H1 (cell line): Measurements from ENCODE around the gene CLIC1. TPM values are rescaled to one million over a fixed set of nuclear protein-coding genes. Genes with fewer than 3 reads are reported as not detected.

Experiments
- CTCF ChIA-PET: fragments of 300-600 bp; sonication (Branson Sonifier 250); formaldehyde crosslinking; loops from one replicate; lab custom pipeline; 2021; ENCODE audit not compliant: partially characterized antibody; lab: Charles Lee
- POLR2A ChIA-PET: fragments of 300-600 bp; sonication (Branson Sonifier 250); formaldehyde crosslinking; loops from one replicate; lab custom pipeline; 2021; ENCODE audit warnings: inconsistent platforms; ENCODE audit not compliant: partially characterized antibody; lab: Charles Lee
- DNase-seq, 2 experiments: peaks; one replicate each; pipeline versions ENCODE4 v3.0.0 to v3.0.0-alpha.2; 2010 to 2022; ENCODE audit warnings: low spot score in 2 of 2, low read depth in 1 of 2, mixed read lengths in 1 of 2
- FAIRE-seq: peaks from 2 replicates; lab custom pipeline; 2011; peaks lifted over from hg19 to GRCh38; lab: Jason Lieb, UNC
- H2AFZ ChIP-seq: 2 replicates; pipeline ENCODE4 v1.8.1; 2012; ENCODE audit warnings: low read length, inconsistent platforms
- H2AK5ac ChIP-seq: 2 replicates; pipeline ENCODE4 v1.6.1; 2013; ENCODE audit warnings: low read depth, low read length
- H2BK120ac ChIP-seq: replicated peaks from 2 replicates; pipeline ENCODE3; 2013; ENCODE audit warnings: low read depth, low read length, inconsistent platforms
- H2BK12ac ChIP-seq: 2 replicates; pipeline ENCODE4 v1.6.1; 2013; ENCODE audit warnings: low read depth, low read length
- H2BK15ac ChIP-seq: 2 replicates; pipeline ENCODE4 v1.6.1; 2013; ENCODE audit warnings: low read length
- H2BK20ac ChIP-seq: 2 replicates; pipeline ENCODE4 v1.6.1; 2013; ENCODE audit warnings: low read length
- H2BK5ac ChIP-seq: 2 replicates; pipeline ENCODE4 v1.6.1; 2013; ENCODE audit warnings: low read depth, low read length
- H3K14ac ChIP-seq: 2 replicates; pipeline ENCODE4 v1.6.1; 2013; ENCODE audit warnings: inconsistent platforms; ENCODE audit not compliant: insufficient read length
- H3K18ac ChIP-seq: 2 replicates; pipeline ENCODE4 v1.6.1; 2013; ENCODE audit warnings: low read length; ENCODE audit errors: extremely low read depth
- H3K23ac ChIP-seq: 2 replicates; pipeline ENCODE4 v1.6.1; 2013; ENCODE audit warnings: inconsistent platforms; ENCODE audit not compliant: insufficient read length
- H3K23me2 ChIP-seq: 2 replicates; pipeline ENCODE4 v1.6.1; 2013; ENCODE audit warnings: low read depth, low read length
- H3K27ac ChIP-seq: 2 replicates; pipeline ENCODE4 v1.6.1; 2011; ENCODE audit warnings: low read depth, low read length, inconsistent platforms
- H3K27me3 ChIP-seq, 4 experiments: replicated peaks in 1 of 4; 1 replicate in 1 of 4; 2 replicates in 3 of 4; pipeline versions ENCODE4 v1.6.1 to v1.8.1; 2011 to 2013; ENCODE audit warnings: low read length in 3 of 4, mild to moderate bottlenecking in 3 of 4, inconsistent platforms in 2 of 4, mixed read lengths in 2 of 4, moderate library complexity in 1 of 4; ENCODE audit not compliant: control insufficient read depth in 3 of 4, insufficient read depth in 3 of 4; ENCODE audit errors: extremely low read depth in 1 of 4
- H3K36me3 ChIP-seq, 4 experiments: 2 replicates each; pipeline versions ENCODE4 v1.6.1 to v1.8.1; 2011 to 2013; ENCODE audit warnings: mild to moderate bottlenecking in 4 of 4, low read length in 3 of 4, moderate library complexity in 2 of 4, control low read depth in 1 of 4, inconsistent platforms in 1 of 4; ENCODE audit not compliant: insufficient read depth in 4 of 4, control insufficient read depth in 2 of 4
- H3K4ac ChIP-seq: replicated peaks from 2 replicates; pipeline ENCODE3; 2013; ENCODE audit warnings: low read length, low read depth, mixed read lengths, inconsistent platforms; ENCODE audit not compliant: insufficient read length
- H3K4me1 ChIP-seq, 4 experiments: replicated peaks in 1 of 4; 1 replicate in 1 of 4; 2 replicates in 3 of 4; pipeline versions ENCODE4 v1.6.1 to v1.8.1; 2011 to 2013; ENCODE audit warnings: low read length in 3 of 4, inconsistent platforms in 2 of 4, mixed read lengths in 1 of 4; ENCODE audit not compliant: insufficient read depth in 4 of 4, control insufficient read depth in 3 of 4
- H3K4me2 ChIP-seq, 2 experiments: 2 replicates each; pipeline versions ENCODE4 v1.6.1 to v1.8.1; 2011 to 2013; ENCODE audit warnings: low read depth in 2 of 2, low read length in 2 of 2, control low read depth in 1 of 2, inconsistent platforms in 1 of 2, mild to moderate bottlenecking in 1 of 2; ENCODE audit not compliant: insufficient read depth in 1 of 2
- H3K4me3 ChIP-seq, 4 experiments: fragments of 200-600, 300-600 bp in 1 of 4; sonication (generic), shearing (Covaris generic), sonication (Bioruptor Twin) in 1 of 4; 2 replicates each; pipeline versions ENCODE4 v1.5.1 to v1.8.1; 2011 to 2016; ENCODE audit warnings: low read length in 4 of 4, low read depth in 3 of 4, control low read depth in 2 of 4, inconsistent platforms in 2 of 4, mild to moderate bottlenecking in 2 of 4, mixed read lengths in 1 of 4, moderate library complexity in 1 of 4; ENCODE audit not compliant: insufficient read depth in 2 of 4; ENCODE audit errors: extremely low read depth in 1 of 4
- H3K56ac ChIP-seq: replicated peaks from 2 replicates; pipeline ENCODE3; 2013; ENCODE audit warnings: low read depth, mild to moderate bottlenecking, mixed read lengths, low read length, inconsistent platforms; ENCODE audit not compliant: insufficient read length
- H3K79me1 ChIP-seq: 2 replicates; pipeline ENCODE4 v1.6.1; 2013; ENCODE audit warnings: low read depth, low read length, control low read depth
- H3K79me2 ChIP-seq, 2 experiments: 2 replicates each; pipeline versions ENCODE4 v1.6.1 to v1.8.1; 2012 to 2013; ENCODE audit warnings: low read length in 2 of 2, mild to moderate bottlenecking in 2 of 2, inconsistent platforms in 1 of 2; ENCODE audit not compliant: insufficient read depth in 2 of 2, control insufficient read depth in 1 of 2
- H3K9ac ChIP-seq, 4 experiments: replicated peaks in 1 of 4; 1 replicate in 1 of 4; 2 replicates in 3 of 4; pipeline versions ENCODE4 v1.6.1 to v1.8.1; 2011 to 2013; ENCODE audit warnings: low read depth in 3 of 4, low read length in 3 of 4, control low read depth in 2 of 4, mild to moderate bottlenecking in 2 of 4, moderate library complexity in 2 of 4, inconsistent platforms in 1 of 4; ENCODE audit errors: extremely low read depth in 1 of 4
- H3K9me3 ChIP-seq, 2 experiments: 2 replicates each; pipeline versions ENCODE4 v1.6.1 to v1.8.1; 2012 to 2013; ENCODE audit warnings: mild to moderate bottlenecking in 2 of 2, moderate library complexity in 2 of 2, control low read depth in 1 of 2, inconsistent platforms in 1 of 2, low read depth in 1 of 2, low read length in 1 of 2, mixed read lengths in 1 of 2; ENCODE audit not compliant: insufficient read depth in 2 of 2
- H4K20me1 ChIP-seq, 2 experiments: replicated peaks in 1 of 2; 2 replicates each; pipeline versions ENCODE3 to v1.8.1; 2011 to 2013; ENCODE audit warnings: inconsistent platforms in 2 of 2, low read length in 2 of 2, mild to moderate bottlenecking in 1 of 2; ENCODE audit not compliant: insufficient read depth in 2 of 2, control insufficient read depth in 1 of 2
- H4K5ac ChIP-seq: 2 replicates; pipeline ENCODE4 v1.6.1; 2013; ENCODE audit warnings: low read length, low read depth, mixed read lengths, inconsistent platforms; ENCODE audit not compliant: insufficient read length
- H4K8ac ChIP-seq: 2 replicates; pipeline ENCODE4 v1.8.0; 2013; ENCODE audit warnings: mild to moderate bottlenecking, moderate library complexity, low read length, inconsistent platforms; ENCODE audit not compliant: insufficient read depth; ENCODE audit errors: extremely low read depth
- H4K91ac ChIP-seq: replicated peaks from 2 replicates; pipeline ENCODE3; 2013; ENCODE audit warnings: low read length, mixed read lengths, inconsistent platforms; ENCODE audit not compliant: insufficient read length
- RAD21 ChIP-seq, 2 experiments: IDR thresholded peaks in 1 of 2; conservative IDR thresholded peaks in 1 of 2; 2 replicates each; pipeline ENCODE4 v1.6.1; 2011; ENCODE audit warnings: low read depth in 2 of 2, low read length in 2 of 2, improper control_type of control experiment in 1 of 2, inconsistent platforms in 1 of 2, mild to moderate bottlenecking in 1 of 2, moderate library complexity in 1 of 2
- RXRA ChIP-seq: IDR thresholded peaks from 2 replicates; pipeline ENCODE4 v1.6.1; 2011; ENCODE audit warnings: low read depth, mild to moderate bottlenecking, low read length, moderate library complexity; ENCODE audit not compliant: insufficient read depth
- WGBS, 2 experiments: shearing (Covaris generic) in 1 of 2; methylation state at CpG; one replicate each; pipeline versions ENCODE4 v1.1.6 to v1.1.7; 2013 to 2015; ENCODE audit warnings: low lambda C conversion rate in 2 of 2, mixed read lengths in 2 of 2, inconsistent platforms in 1 of 2, low coverage in 1 of 2, missing lambda C conversion rate in 1 of 2; ENCODE audit not compliant: insufficient replicate concordance in 2 of 2, insufficient coverage in 1 of 2, insufficient read length in 1 of 2; ENCODE audit errors: extremely low coverage in 1 of 2, missing lambda C conversion rate in 1 of 2; 5-methylcytosine and 5-hydroxymethylcytosine counted together
- polyA plus RNA-seq, 7 experiments: library from polyadenylated mRNA; depleted of rRNA in 3 of 7; stranded (reverse) in 5 of 7; unstranded in 2 of 7; fragments of >200 nt in 5 of 7; fragments of 200-250 nt in 2 of 7; gene quantifications; 1 replicate in 5 of 7; 2 replicates in 1 of 7; 4 replicates in 1 of 7; pipeline versions ENCODE4 v1.2.1 to v1.2.3, GENCODE V29; 2011 to 2013; ENCODE audit warnings: missing spikeins in 2 of 7, mixed read lengths in 2 of 7
- total RNA-seq: library from RNA; stranded (reverse); fragmentation: NEBNext Ultra II Directional; extraction: Animal tissue kit (Norgen Biotek cat#: 25700); gene quantifications from 2 replicates; pipeline ENCODE4 v1.2.1, GENCODE V29; 2021
- TF ChIP-seq, protein P1 (sequence below): IDR thresholded peaks from 2 replicates; pipeline ENCODE4 v1.6.1; 2012; ENCODE audit warnings: inconsistent platforms
- TF ChIP-seq, protein P2 (sequence below), 3 experiments: IDR thresholded peaks; 1 replicate in 2 of 3; 2 replicates in 1 of 3; pipeline versions ENCODE4 v1.5.1 to v1.6.1; 2011; ENCODE audit warnings: low read length in 3 of 3, mild to moderate bottlenecking in 3 of 3, inconsistent platforms in 2 of 3, low read depth in 1 of 3, moderate library complexity in 1 of 3; ENCODE audit not compliant: insufficient read depth in 1 of 3; ENCODE audit errors: control extremely low read depth in 1 of 3

CLIC1 gene
- total and polyA plus RNA-seq, 2 of the 8 experiments (the other 6 are each of a cell fraction or from before 2014, with no cell fraction given) = 250 to 277 TPM

DNA sequence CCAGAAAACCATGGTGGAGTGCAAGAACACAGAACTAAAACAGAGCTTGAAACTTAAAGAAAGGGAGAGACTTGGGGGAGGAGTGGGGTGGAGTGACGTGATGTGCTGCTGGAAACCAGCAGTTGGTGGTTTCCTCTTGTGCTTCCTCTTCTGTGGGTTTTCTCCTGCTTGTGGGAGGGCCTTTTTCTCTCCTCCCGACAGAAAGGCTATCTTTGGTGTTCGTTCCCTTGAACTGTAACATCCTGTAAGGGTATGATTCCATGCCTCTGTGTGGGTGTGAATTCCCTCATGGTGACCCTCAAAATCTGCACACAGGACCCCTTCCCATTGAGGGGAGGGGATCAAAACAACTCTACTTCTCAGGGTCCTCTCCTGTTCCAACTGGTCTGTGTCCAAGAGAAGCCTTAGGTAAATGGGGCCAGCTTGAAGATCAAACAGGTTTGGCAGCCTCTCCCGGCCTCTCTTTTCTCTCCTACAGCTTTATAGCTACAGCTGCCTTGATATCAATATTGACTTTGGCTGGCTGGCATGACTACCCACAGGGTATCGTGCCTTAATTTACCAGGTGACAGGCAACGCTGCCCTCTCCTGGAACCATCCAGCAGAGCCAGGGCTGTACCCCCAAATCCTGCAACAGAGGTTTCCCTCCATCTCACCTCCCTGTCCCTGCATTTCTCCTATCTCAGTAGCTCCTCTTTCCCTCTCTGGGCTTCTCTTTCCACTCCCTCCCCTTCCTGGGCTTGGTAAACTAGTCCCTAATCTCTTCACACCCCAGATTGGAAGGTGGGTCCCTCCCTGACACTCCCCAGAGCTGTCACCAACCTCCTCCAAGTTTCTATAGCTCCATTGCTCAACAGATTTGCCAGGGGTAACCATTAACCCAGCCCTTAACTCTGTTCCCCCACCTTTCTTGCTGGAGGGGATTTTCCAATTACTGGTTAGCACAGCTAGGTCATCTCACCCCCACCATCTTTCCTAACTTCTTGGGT, 2.0 kb upstream of the CLIC1 start:
- Histone ChIP-seq H3K27ac (0 out of 2 replicates have a peak overlapping the region, but pooled peaks have one; percentile 31), H3K14ac (no peak overlapping the region), H3K79me1 (peaks cover 8% of the 10 kb centered on the region; the same call in 1 of the 2 replicates), H3K36me3 (peaks cover 5 to 21% (median 8%) of the 10 kb centered on the region in 4 experiments; a peak in 7 of 8 replicates), H3K79me2 (peaks cover 0 to 26% of the 10 kb centered on the region in 2 experiments; a peak in 2 of 4 replicates), H3K4me3 (peak overlapping the region in 1 of 4 experiments; percentile 82; a peak in 1 of 8 replicates), H4K8ac (no peak overlapping the region), H3K23me2 (peaks cover 20% of the 10 kb centered on the region), H3K23ac (no peak overlapping the region), H3K18ac (peak overlapping the region; percentile 55), H2AK5ac (0 out of 2 replicates have a peak overlapping the region, but pooled peaks have one; percentile 3), H3K4me1 (peaks cover 23 to 29% (median 25%) of the 10 kb centered on the region in 4 experiments), H3K27me3 (no peaks in the 10 kb centered on the region), H3K4ac (peak overlapping the region; percentile 28), H4K5ac (no peak overlapping the region), H3K9me3 (no peaks in the 10 kb centered on the region; a peak in 1 of 4 replicates), H3K9ac (peak overlapping the region in 2 of 4 experiments; percentile 35 to 46; a peak in 1 of 7 replicates), H2BK20ac (peak overlapping the region; percentile 90; the same call in 1 of the 2 replicates), H2BK12ac (peak overlapping the region; percentile 98; the same call in 1 of the 2 replicates), H2BK120ac (peak overlapping the region; percentile 19), H4K91ac (peak overlapping the region; percentile 67), H3K4me2 (peak overlapping the region; percentile 52 to 99; a peak in 3 of 4 replicates), H3K56ac (peak overlapping the region; percentile 5), H4K20me1 (peaks cover 4% of the 10 kb centered on the region in 2 experiments), H2BK5ac (peak overlapping the region; percentile 86; the same call in 1 of the 2 replicates), H2AFZ (peak overlapping the region; percentile 86; the same call in 1 of the 2 replicates), H2BK15ac (peak overlapping the region; percentile 93)
- 56% methylated on average over 6 of the region's 6 CpGs; no CpG with 5 or more reads in 1 of the 2 experiments for WGBS, 2 experiments
- FAIRE-seq = no peak
- ChIA-PET CTCF (interaction anchor here (0.6 to 5.9 kb wide), 29 partner anchors 10 to 192 kb away, joined by 3 to 52 read pairs (median 4); partner anchors contain the start of genes APOM, ATP6V1G2, DDAH2 and HSPA1B), POLR2A (interaction anchor here (0.6 to 8.7 kb wide), 24 partner anchors 8 to 390 kb away, joined by 3 to 73 read pairs (median 6); partner anchors contain the start of genes ABHD16A, ATF6B, BAG6 and DDAH2)
- DNase-seq = no peak
- peak; percentile 63 to 65 for TF ChIP-seq RAD21 (IDR thresholded peaks at IDR 0.05 in 1 of 2, conservative IDR thresholded peaks at IDR 0.05 in 1 of 2; ENCODE audit: low read depth in 2 of 2, low read length in 2 of 2)
- TF ChIP-seq, protein P1, sequence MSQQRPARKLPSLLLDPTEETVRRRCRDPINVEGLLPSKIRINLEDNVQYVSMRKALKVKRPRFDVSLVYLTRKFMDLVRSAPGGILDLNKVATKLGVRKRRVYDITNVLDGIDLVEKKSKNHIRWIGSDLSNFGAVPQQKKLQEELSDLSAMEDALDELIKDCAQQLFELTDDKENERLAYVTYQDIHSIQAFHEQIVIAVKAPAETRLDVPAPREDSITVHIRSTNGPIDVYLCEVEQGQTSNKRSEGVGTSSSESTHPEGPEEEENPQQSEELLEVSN = 0 out of 2 replicates have a peak, but pooled peaks have one; percentile 8
- TF ChIP-seq, protein P2, sequence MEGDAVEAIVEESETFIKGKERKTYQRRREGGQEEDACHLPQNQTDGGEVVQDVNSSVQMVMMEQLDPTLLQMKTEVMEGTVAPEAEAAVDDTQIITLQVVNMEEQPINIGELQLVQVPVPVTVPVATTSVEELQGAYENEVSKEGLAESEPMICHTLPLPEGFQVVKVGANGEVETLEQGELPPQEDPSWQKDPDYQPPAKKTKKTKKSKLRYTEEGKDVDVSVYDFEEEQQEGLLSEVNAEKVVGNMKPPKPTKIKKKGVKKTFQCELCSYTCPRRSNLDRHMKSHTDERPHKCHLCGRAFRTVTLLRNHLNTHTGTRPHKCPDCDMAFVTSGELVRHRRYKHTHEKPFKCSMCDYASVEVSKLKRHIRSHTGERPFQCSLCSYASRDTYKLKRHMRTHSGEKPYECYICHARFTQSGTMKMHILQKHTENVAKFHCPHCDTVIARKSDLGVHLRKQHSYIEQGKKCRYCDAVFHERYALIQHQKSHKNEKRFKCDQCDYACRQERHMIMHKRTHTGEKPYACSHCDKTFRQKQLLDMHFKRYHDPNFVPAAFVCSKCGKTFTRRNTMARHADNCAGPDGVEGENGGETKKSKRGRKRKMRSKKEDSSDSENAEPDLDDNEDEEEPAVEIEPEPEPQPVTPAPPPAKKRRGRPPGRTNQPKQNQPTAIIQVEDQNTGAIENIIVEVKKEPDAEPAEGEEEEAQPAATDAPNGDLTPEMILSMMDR (IDR thresholded peaks at IDR 0.05; ENCODE audit: control extremely low read depth in 1 of 3, insufficient read depth in 1 of 3, low read depth in 1 of 3, low read length in 3 of 3) = peak in 2 of 3 experiments; percentile 43 to 57; a peak in 3 of 4 replicates
- no peak for TF ChIP-seq RXRA
